Esophagus muscularis mucosa (tissue), 3 donors: ENCODE data around the gene SH3D19.

Experiments used
- POLR2A ChIP-seq: fragments of 450-650 bp; IDR thresholded peaks from one replicate; pipeline ENCODE4 v1.6.1; 2017; ENCODE audit warnings: antibody characterized with exemption, moderate library complexity, mild to moderate bottlenecking, low read depth
- TF ChIP-seq, protein P1 (sequence below), 3 experiments: fragments of 200-600 bp in 2 of 3; fragments of 450-650 bp in 1 of 3; sonication (generic) in 2 of 3; IDR thresholded peaks; one replicate each; pipeline ENCODE4 v1.5.1; 2017 to 2019; ENCODE audit warnings: antibody characterized with exemption in 3 of 3, mild to moderate bottlenecking in 2 of 3, moderate library complexity in 1 of 3

- no peak for TF ChIP-seq POLR2A
- TF ChIP-seq, protein P1, sequence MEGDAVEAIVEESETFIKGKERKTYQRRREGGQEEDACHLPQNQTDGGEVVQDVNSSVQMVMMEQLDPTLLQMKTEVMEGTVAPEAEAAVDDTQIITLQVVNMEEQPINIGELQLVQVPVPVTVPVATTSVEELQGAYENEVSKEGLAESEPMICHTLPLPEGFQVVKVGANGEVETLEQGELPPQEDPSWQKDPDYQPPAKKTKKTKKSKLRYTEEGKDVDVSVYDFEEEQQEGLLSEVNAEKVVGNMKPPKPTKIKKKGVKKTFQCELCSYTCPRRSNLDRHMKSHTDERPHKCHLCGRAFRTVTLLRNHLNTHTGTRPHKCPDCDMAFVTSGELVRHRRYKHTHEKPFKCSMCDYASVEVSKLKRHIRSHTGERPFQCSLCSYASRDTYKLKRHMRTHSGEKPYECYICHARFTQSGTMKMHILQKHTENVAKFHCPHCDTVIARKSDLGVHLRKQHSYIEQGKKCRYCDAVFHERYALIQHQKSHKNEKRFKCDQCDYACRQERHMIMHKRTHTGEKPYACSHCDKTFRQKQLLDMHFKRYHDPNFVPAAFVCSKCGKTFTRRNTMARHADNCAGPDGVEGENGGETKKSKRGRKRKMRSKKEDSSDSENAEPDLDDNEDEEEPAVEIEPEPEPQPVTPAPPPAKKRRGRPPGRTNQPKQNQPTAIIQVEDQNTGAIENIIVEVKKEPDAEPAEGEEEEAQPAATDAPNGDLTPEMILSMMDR (IDR thresholded peaks at IDR 0.05): no peak
Measured at GRCh38 chr4:151344948-151345347, 19.5 kb upstream of the SH3D19 start.
